ENCODE measurements around the gene LYPD6B.

Gene LYPD6B

DNA sequence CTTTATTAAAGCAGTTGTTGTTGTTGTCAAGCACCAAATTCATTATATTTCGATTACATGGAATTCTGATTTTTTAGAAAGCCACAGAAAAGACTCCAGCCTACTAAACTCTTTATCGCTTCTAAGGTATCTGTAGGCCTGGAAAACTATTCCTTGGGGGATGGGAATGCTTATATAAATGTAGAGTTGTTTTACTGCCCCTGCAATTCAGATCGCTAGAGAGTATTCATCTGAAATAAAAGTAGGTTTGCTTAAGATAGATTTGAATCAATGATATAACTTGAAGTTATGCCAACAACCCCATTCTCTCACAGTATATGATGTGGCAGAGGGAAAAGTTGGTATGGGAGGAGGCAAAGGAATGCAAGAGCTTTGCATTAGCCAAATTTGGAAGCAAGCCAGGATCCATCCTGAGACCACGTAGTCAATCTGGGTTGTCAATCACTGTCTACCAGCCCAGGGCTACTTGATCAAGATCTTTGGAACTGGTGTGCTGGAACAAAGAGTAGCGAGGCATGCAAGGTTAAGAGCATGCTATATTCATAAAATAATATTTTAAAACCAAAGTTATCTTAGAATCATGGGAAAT, 95.9 kb downstream of the LYPD6B start:
- TF ChIP-seq, protein P1, sequence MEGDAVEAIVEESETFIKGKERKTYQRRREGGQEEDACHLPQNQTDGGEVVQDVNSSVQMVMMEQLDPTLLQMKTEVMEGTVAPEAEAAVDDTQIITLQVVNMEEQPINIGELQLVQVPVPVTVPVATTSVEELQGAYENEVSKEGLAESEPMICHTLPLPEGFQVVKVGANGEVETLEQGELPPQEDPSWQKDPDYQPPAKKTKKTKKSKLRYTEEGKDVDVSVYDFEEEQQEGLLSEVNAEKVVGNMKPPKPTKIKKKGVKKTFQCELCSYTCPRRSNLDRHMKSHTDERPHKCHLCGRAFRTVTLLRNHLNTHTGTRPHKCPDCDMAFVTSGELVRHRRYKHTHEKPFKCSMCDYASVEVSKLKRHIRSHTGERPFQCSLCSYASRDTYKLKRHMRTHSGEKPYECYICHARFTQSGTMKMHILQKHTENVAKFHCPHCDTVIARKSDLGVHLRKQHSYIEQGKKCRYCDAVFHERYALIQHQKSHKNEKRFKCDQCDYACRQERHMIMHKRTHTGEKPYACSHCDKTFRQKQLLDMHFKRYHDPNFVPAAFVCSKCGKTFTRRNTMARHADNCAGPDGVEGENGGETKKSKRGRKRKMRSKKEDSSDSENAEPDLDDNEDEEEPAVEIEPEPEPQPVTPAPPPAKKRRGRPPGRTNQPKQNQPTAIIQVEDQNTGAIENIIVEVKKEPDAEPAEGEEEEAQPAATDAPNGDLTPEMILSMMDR (IDR thresholded peaks at IDR 0.05; ENCODE audit: low read depth, low read length): no peak
- DNase-seq (ENCODE audit: extremely low read depth, low read depth): no peak

DNA sequence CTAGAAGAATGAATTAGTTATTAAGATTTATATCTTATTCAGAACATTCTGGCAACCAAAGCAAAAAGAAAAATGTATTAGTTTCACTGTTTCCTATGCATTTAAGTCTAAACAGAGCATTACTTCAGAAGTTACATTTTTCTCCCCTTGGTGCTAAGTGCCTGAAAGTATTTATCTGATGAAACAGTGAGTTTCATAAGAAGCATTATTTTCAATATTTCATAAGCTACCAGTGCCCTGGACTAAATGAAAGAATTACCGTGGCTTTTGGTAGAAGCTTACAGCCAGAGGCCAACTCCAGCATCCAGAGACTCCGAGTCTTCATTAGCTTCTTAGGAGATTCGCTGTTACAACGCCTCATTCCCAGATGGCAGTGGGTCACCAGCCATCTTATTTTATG, 97.6 kb downstream of the LYPD6B start:
- TF ChIP-seq, protein P1 (IDR thresholded peaks at IDR 0.05; ENCODE audit: low read depth, low read length): no peak

DNA sequence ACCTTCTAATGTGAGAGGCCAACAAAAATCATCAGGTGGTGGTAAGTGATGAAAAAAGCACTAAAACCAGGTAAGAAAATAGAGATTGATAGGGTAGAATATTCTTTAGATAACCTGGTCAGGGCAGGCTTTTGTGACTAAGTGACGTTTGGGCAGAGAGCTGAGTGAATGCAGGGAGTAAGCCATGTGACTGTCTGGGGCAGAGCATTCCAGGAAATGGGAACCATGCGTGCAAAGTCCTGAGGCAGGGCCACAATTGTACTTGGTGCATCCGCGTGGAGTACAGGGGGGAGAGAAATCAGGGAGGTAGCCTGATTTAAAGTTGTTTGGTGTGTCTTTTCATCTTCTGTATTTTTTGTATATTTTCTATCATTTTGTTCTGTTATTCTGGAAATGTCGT, 102.5 kb downstream of the LYPD6B start:
- TF ChIP-seq, protein P1 (IDR thresholded peaks at IDR 0.05; ENCODE audit: low read depth, low read length): no peak
- no peak for DNase-seq (ENCODE audit: extremely low read depth, low read depth)

More for the DNA sequence above, 97.6 kb downstream of the LYPD6B start:
- DNase-seq (ENCODE audit: extremely low read depth, low read depth): no peak

DNA sequence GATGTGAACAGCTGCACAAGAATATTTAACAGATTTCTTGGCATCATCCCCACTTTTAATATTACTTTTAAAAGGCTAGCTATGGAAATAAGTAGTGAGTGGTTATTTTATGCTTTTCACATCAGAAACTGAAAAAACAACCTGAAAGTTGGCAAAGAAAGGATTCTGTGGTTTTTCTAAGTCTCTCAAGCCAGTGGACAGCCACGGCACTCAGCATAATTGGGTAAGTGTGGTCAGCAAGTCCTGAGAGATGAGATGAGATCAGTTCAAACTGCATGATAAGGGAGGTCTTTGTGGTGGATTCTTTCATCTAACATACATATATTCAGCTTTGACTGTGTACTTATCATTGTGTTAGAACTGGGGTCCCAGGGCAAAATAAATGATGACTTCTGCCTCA, 105.2 kb downstream of the LYPD6B start:
- DNase-seq (ENCODE audit: extremely low read depth, low read depth): no peak
- TF ChIP-seq, protein P1 (IDR thresholded peaks at IDR 0.05; ENCODE audit: low read depth, low read length): no peak

DNA sequence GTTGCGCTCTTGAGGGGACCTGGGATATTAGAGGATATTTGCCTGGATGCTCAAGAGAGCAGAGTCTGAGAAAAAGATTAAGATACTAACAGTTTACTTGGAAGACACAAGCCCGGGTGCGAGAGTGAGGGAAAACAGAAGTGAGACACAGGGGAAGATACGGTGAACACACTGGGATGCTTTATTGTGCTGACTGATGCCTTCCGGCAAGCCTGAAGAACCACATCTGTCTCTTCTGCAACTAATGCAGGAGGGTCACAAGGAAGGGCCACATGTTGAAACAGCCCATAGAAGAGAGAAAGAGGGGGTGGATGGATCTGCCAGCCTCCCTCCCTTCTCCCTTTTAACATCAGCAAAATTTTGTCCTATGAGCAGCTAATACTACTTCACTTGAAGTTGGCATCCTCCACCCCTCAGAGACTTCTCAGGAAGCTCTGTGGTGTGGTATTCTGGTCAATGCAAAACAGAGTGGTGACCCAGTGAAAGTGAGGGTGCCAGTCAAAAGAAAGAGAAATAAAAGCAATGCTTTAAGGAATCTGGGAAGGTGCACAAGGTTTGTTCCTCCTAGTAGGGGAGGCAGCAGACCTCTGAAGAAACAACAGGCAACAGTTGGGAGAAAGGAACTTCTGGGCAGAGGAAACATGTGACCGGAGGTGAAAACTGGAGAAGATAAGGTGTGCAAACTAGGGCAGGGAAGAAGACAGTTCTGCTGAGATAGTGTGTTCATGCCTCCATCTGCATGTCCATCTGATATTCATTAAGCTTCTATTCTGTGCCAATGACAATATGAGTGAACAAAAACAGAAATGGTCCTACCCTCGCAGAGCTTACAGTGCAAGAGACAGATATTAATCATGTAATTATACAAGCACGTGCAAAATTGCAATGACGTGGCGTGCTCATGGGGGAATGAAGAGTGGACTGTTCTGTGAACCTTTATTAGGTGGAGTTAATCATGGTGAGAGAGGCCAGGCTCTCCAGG, 107.1 kb downstream of the LYPD6B start:
- DNase-seq (ENCODE audit: extremely low read depth, low read depth): peak; percentile 15
- TF ChIP-seq, protein P1 (IDR thresholded peaks at IDR 0.05; ENCODE audit: low read depth, low read length): no peak

DNA sequence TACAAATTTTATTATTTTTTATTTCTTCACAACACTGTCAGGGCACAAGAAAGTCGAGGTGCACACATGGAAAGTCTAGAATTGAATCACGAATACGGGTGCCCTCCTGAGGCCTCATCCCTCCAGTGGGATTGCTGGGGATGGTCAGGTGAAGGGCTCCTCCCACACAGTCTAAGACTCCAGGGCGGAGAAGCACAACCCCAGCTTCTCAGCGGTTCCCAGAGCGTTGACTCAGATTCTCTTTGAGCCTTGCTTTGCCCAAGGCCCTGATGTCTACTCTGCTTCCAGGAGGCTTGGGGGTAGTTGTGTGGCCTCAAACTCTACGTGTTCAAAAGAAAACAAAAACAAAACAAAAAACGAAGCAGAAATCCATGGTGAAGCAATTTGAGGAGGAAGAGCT, 108.4 kb downstream of the LYPD6B start:
- DNase-seq (ENCODE audit: extremely low read depth, low read depth): no peak
- TF ChIP-seq, protein P1 (IDR thresholded peaks at IDR 0.05; ENCODE audit: low read depth, low read length): no peak

Measured in AG09319 (cell line).